IPS-11a (cell line): ENCODE measurements around the gene SP2.

Experiments used
- H3K4me3 ChIP-seq: one replicate; pipeline ENCODE4 v1.5.1; 2013; ENCODE audit warnings: low read depth, low read length, control low read depth

The SP2 gene

GRCh38 chr17:47889734-47890529 lies 6.1 kb upstream of the SP2 start:
- H3K4me3 ChIP-seq = no peak overlapping the region

GRCh38 chr17:47891545-47892088 lies 4.4 kb upstream of the SP2 start:
- H3K4me3 ChIP-seq = no peak overlapping the region

GRCh38 chr17:47894498-47895346 lies 1.3 kb upstream of the SP2 start:
- H3K4me3 ChIP-seq = peak overlapping the region; percentile 84

GRCh38 chr17:47895347-47895855 lies 635 bp upstream of the SP2 start:
- H3K4me3 ChIP-seq = peak overlapping the region; percentile 84

GRCh38 chr17:47896672-47897490 lies 845 bp downstream of the SP2 start:
- H3K4me3 ChIP-seq = peak overlapping the region; percentile 89

- no peak overlapping the region for H3K4me3 ChIP-seq
These were observed 1.5 kb downstream of the SP2 start for GRCh38 chr17:47897561-47897960.

GRCh38 chr17:47898241-47898640 lies 2.2 kb downstream of the SP2 start:
- H3K4me3 ChIP-seq = no peak overlapping the region

GRCh38 chr17:47899643-47900042 lies 3.6 kb downstream of the SP2 start:
- H3K4me3 ChIP-seq = no peak overlapping the region

- H3K4me3 ChIP-seq = no peak overlapping the region
These were observed 5.4 kb downstream of the SP2 start for GRCh38 chr17:47901423-47901822.

- no peak overlapping the region for H3K4me3 ChIP-seq
These were observed 6.2 kb downstream of the SP2 start for GRCh38 chr17:47902039-47902744.

GRCh38 chr17:47905221-47905733 lies 9.2 kb downstream of the SP2 start:
- no peak overlapping the region for H3K4me3 ChIP-seq

GRCh38 chr17:47906443-47906842 lies 10.4 kb downstream of the SP2 start:
- H3K4me3 ChIP-seq = no peak overlapping the region

GRCh38 chr17:47907932-47908562 lies 12.0 kb downstream of the SP2 start:
- H3K4me3 ChIP-seq = no peak overlapping the region

GRCh38 chr17:47913050-47913449 lies 17.0 kb downstream of the SP2 start:
- H3K4me3 ChIP-seq = no peak overlapping the region

GRCh38 chr17:47914306-47914948 lies 18.4 kb downstream of the SP2 start:
- H3K4me3 ChIP-seq = no peak overlapping the region

- no peak overlapping the region for H3K4me3 ChIP-seq
These were observed 19.9 kb downstream of the SP2 start for GRCh38 chr17:47915776-47916398.

GRCh38 chr17:47916489-47917208 lies 20.6 kb downstream of the SP2 start:
- H3K4me3 ChIP-seq = no peak overlapping the region

- no peak overlapping the region for H3K4me3 ChIP-seq
These were observed 21.5 kb downstream of the SP2 start for GRCh38 chr17:47917581-47917980.
